ENCODE data around the gene ABCC6. TPM values are rescaled to one million over a fixed set of nuclear protein-coding genes. Genes with fewer than 3 reads are reported as not detected.

Gene ABCC6
- total RNA-seq (2022; extraction: Qiagen RNA extraction), result 0.72 to 1.4 TPM (median 0.80 TPM) in 5 replicates

GRCh38 chr16:16222850-16223661 is at the start of gene ABCC6:
ABCC6 (minus strand) TSS chr16:16223494; CDS start chr16:16223434, 60 bp downstream.

Other genes with a start within 250 kb of the ABCC6 start
- 22.2 to 25.6 TPM (median 23.2 TPM) in 5 replicates for gene NOMO3, start 9.0 kb upstream of the ABCC6 start, total RNA-seq (2022; extraction: Qiagen RNA extraction)
- 8.0 to 13.4 TPM (median 11.4 TPM) in 5 replicates for gene NPIPA7, start 155.6 kb upstream of the ABCC6 start, total RNA-seq (2022; extraction: Qiagen RNA extraction)

Measured in A549 treated with AZD2906 at 1 μM for 4 hours (cell line).